ENCODE data around the gene LRRC18.

LRRC18 gene

DNA sequence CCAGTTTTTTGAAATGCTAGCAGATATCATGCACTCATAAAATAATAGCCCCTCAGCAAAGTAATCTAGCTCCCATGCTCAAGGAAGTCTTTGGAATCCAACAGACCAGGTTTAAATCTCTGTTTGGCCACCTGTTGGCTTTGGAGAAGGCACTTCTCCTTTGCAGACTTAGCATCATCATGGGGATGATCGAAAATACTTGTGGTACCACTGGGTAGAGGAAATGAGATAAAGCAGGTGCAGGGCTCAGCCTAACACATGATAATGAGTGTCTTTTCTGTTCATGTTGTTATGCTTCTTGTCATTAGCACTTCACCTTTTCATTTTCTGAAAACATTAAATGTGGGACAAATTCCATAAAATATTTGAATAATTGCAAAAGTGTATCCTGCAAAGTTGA lies 67.4 kb downstream of the LRRC18 start:
- no peak for DNase-seq
